GM12878 (cell line): Measurements from ENCODE around the gene SLC39A7. TPM values are rescaled to one million over a fixed set of nuclear protein-coding genes. Genes with fewer than 3 reads are reported as not detected.

Experiments used
- ATAC-seq: fragments of 200-7000 bp; cut with Tn5 transposase; 3 replicates; pipeline ENCODE4 v1.9.1; 2020; ENCODE audit warnings: mild to moderate bottlenecking, moderate library complexity
- BruUV-seq: library from RNA; stranded (reverse); fragments of 400-500 nt; replicated peaks from 2 replicates; lab custom pipeline; 2021; lab: Mats Ljungman, UMichigan
- CTCF ChIA-PET: fragments of 300-600 bp; sonication (Branson Sonifier 250); formaldehyde crosslinking; extraction: SDS; loops from one replicate; lab custom pipeline; 2021; ENCODE audit warnings: inconsistent platforms; lab: Yijun Ruan, JAX
- POLR2A ChIA-PET: fragments of 350-600 bp; formaldehyde crosslinking; extraction: SDS; loops from one replicate; lab custom pipeline; 2021; ENCODE audit warnings: inconsistent platforms; lab: Charles Lee
- RAD21 ChIA-PET: fragments of 300-600 bp; sonication (Branson Sonifier 250); formaldehyde crosslinking; loops from one replicate; lab custom pipeline; 2023; ENCODE audit warnings: antibody characterized with exemption; ENCODE audit not compliant: unreplicated experiment; lab: Charles Lee
- SMC1A ChIA-PET: fragments of 300-600 bp; sonication (Branson Sonifier 250); formaldehyde crosslinking; loops from one replicate; lab custom pipeline; 2023; ENCODE audit not compliant: unreplicated experiment, uncharacterized antibody; lab: Charles Lee
- DNase-seq: peaks from one replicate; pipeline ENCODE4 v3.0.0-alpha.2; 2011; ENCODE audit warnings: low read depth, low spot score
- FAIRE-seq: peaks from 3 replicates; lab custom pipeline; 2011; peaks lifted over from hg19 to GRCh38; lab: Jason Lieb, UNC
- H2AFZ ChIP-seq: 2 replicates; pipeline ENCODE4 v1.6.0; 2011; ENCODE audit warnings: low read depth, low read length, control low read depth; ENCODE audit not compliant: control insufficient read depth
- H3K27ac ChIP-seq: 2 replicates; pipeline ENCODE4 v1.5.1; 2011; ENCODE audit warnings: control low read depth; ENCODE audit not compliant: control insufficient read depth, insufficient read depth
- H3K27me3 ChIP-seq, 2 experiments: replicated peaks in 1 of 2; 2 replicates each; pipeline versions ENCODE4 v1.6.0 to v1.6.1; 2011; ENCODE audit warnings: low read length in 1 of 2; ENCODE audit not compliant: control insufficient read depth in 2 of 2, insufficient read depth in 2 of 2
- H3K36me3 ChIP-seq, 2 experiments: 2 replicates each; pipeline ENCODE4 v1.5.1; 2011; ENCODE audit warnings: low read length in 1 of 2; ENCODE audit not compliant: control insufficient read depth in 2 of 2, insufficient read depth in 2 of 2
- H3K4me1 ChIP-seq: 2 replicates; pipeline ENCODE4 v1.6.1; 2011; ENCODE audit warnings: mild to moderate bottlenecking, low read length, moderate library complexity, mixed read lengths; ENCODE audit not compliant: control insufficient read depth, insufficient read depth
- H3K4me2 ChIP-seq: 2 replicates; pipeline ENCODE4 v1.6.0; 2011; ENCODE audit warnings: control low read depth; ENCODE audit not compliant: control insufficient read depth, insufficient read depth
- H3K4me3 ChIP-seq: fragments of 200-600 bp; sonication (generic); 2 replicates; pipeline ENCODE4 v1.5.1; 2016
- H3K79me2 ChIP-seq: 2 replicates; pipeline ENCODE4 v1.6.0; 2011; ENCODE audit warnings: low read length; ENCODE audit not compliant: control insufficient read depth, insufficient read depth
- H3K9ac ChIP-seq: 2 replicates; pipeline ENCODE4 v1.8.0; 2011; ENCODE audit warnings: low read length, control low read depth, mixed read lengths; ENCODE audit not compliant: control insufficient read depth, insufficient read depth
- H3K9me3 ChIP-seq: replicated peaks from 3 replicates; pipeline ENCODE4 v1.5.1; 2011; ENCODE audit warnings: mild to moderate bottlenecking, low read length; ENCODE audit not compliant: control insufficient read depth, insufficient read depth
- H4K20me1 ChIP-seq: 2 replicates; pipeline ENCODE4 v1.6.0; 2011; ENCODE audit not compliant: control insufficient read depth, insufficient read depth
- CTCF ChIP-seq, 3 experiments: IDR thresholded peaks in 2 of 3; conservative IDR thresholded peaks in 1 of 3; 2 replicates each; pipeline ENCODE4 v1.5.1; 2011; ENCODE audit warnings: low read depth in 3 of 3, low read length in 3 of 3, mild to moderate bottlenecking in 3 of 3, control low read depth in 2 of 3, moderate library complexity in 2 of 3, inconsistent platforms in 1 of 3, mixed read lengths in 1 of 3; ENCODE audit not compliant: control insufficient read depth in 2 of 3, insufficient read depth in 1 of 3; ENCODE audit errors: extremely low read depth in 1 of 3
- IRF3 ChIP-seq: fragments of 450-650 bp; IDR thresholded peaks from 2 replicates; pipeline ENCODE4 v1.6.1; 2014; ENCODE audit warnings: mild to moderate bottlenecking
- JUND ChIP-seq: IDR thresholded peaks from 2 replicates; pipeline ENCODE4 v1.6.1; 2012; ENCODE audit warnings: low read depth, mild to moderate bottlenecking, low read length, improper control_type of control experiment, moderate library complexity
- USF2 ChIP-seq: IDR thresholded peaks from 2 replicates; pipeline ENCODE4 v1.6.1; 2011; ENCODE audit warnings: low read depth, low read length, improper control_type of control experiment, borderline replicate concordance
- WGBS: methylation state at CpG from one replicate; pipeline ENCODE4 v1.1.6; 2016; ENCODE audit warnings: low lambda C conversion rate; ENCODE audit not compliant: insufficient replicate concordance, insufficient coverage; ENCODE audit errors: missing lambda C conversion rate; 5-methylcytosine and 5-hydroxymethylcytosine counted together
- in situ Hi-C: fragments of 300-500 bp; cut with MboI; formaldehyde crosslinking; loops from 9 replicates; pipeline ENCODE4 v1.14.3; 2018; ENCODE audit warnings: mixed read lengths
- intact Hi-C: fragments of 100-400 bp; cut with micrococcal nuclease; formaldehyde crosslinking; loops from one replicate; pipeline ENCODE4 v1.14.2; 2022; ENCODE audit not compliant: unreplicated experiment
- polyA plus RNA-seq, 11 experiments: library from polyadenylated mRNA; depleted of rRNA in 4 of 11; unstranded in 6 of 11; stranded (reverse) in 5 of 11; fragments of >200 nt; fragmentation: Nextera tagmentation in 4 of 11; fragmentation: Illumina TruSeq in 1 of 11; extraction: Ambion mirVana in 4 of 11; extraction: Trizol in 1 of 11; gene quantifications; 1 replicate in 1 of 11; 2 replicates in 10 of 11; pipeline versions ENCODE4 v1.2.1 to v1.2.3, GENCODE V29; 2011 to 2016; ENCODE audit warnings: inconsistent platforms in 2 of 11, missing spikeins in 2 of 11, low read depth in 1 of 11
- total RNA-seq, 4 experiments: library from RNA; depleted of rRNA in 3 of 4; stranded (reverse); fragments of >200 nt in 3 of 4; fragmentation: Illumina TruSeq in 1 of 4; extraction: Trizol in 1 of 4; gene quantifications; 2 replicates each; pipeline versions ENCODE4 v1.2.1 to v1.2.3, GENCODE V29; 2013 to 2021

Gene SLC39A7
- total and polyA plus RNA-seq, 10 of the 15 experiments (the other 5 are each of a cell fraction or from before 2014, with no cell fraction given): 7.3 to 63.1 (median 40.6) TPM

- Histone ChIP-seq H3K79me2 (peaks cover 13% of the 10 kb centered on the region), H3K4me3 (no peak overlapping the region), H2AFZ (no peak overlapping the region), H4K20me1 (no peaks in the 10 kb centered on the region), H3K27me3 (no peaks in the 10 kb centered on the region), H3K36me3 (peaks cover 2 to 12% of the 10 kb centered on the region in 2 experiments; a peak in 2 of 4 replicates), H3K9me3 (no peaks in the 10 kb centered on the region), H3K27ac (no peak overlapping the region), H3K4me2 (no peak overlapping the region), H3K9ac (no peak overlapping the region), H3K4me1 (peaks cover 10% of the 10 kb centered on the region)
- no peak for FAIRE-seq
- WGBS: 70% methylated on average over 6 of the region's 6 CpGs
- SMC1A ChIA-PET: interaction anchor here (1.5 to 1.7 kb wide), 2 partner anchors 17 to 23 kb away, joined by 3 to 6 read pairs; no protein-coding TSS in a partner anchor
- CTCF ChIA-PET: interaction anchor here (1.0 to 3.8 kb wide), 5 partner anchors 9 to 352 kb away, joined by 3 to 23 read pairs (median 6); partner anchors contain the start of genes RGL2, RPS18 and VPS52
- RAD21 ChIA-PET: no interaction called here
- in situ Hi-C loops (no loop called here), intact Hi-C loops (no loop called here)
- ATAC-seq: no peak
- POLR2A ChIA-PET: interaction anchor here (0.6 to 5.2 kb wide), 6 partner anchors 11 to 139 kb away, joined by 3 to 40 read pairs (median 4); partner anchors contain the start of genes RING1, RPS18 and VPS52
- BruUV-seq: TSS peak; percentile 55
- TF ChIP-seq JUND: no peak
- no peak for TF ChIP-seq IRF3
- TF ChIP-seq USF2: no peak
- TF ChIP-seq CTCF (IDR thresholded peaks at IDR 0.05 in 2 of 3, conservative IDR thresholded peaks at IDR 0.05 in 1 of 3; ENCODE audit: control insufficient read depth in 2 of 3, extremely low read depth in 1 of 3, insufficient read depth in 1 of 3, low read depth in 3 of 3, low read length in 3 of 3): peak in 1 of 3 experiments; percentile 9; a peak in 1 of 6 replicates
- no peak for DNase-seq
Measured at GRCh38 chr6:33251395-33252012, 50.8 kb downstream of the SLC39A7 start.
